Prostate gland (tissue), 2 donors: ENCODE data around the gene ATG2A. TPM values are rescaled to one million over a fixed set of nuclear protein-coding genes. Genes with fewer than 3 reads are reported as not detected.
A peak's percentile ranks its signal among the peaks of the same experiment; 100 is the strongest.

Source experiments
- DNase-seq: peaks from one replicate; pipeline ENCODE4 v3.0.0-alpha.2; 2019; ENCODE audit warnings: low spot score
- H3K27ac ChIP-seq, 2 donors: fragments of 200-600 bp; sonication (generic); 2 replicates each; pipeline ENCODE4 v1.5.1; 2017 to 2019
- H3K27me3 ChIP-seq: fragments of 200-600 bp; sonication (generic); replicated peaks from 2 replicates; pipeline ENCODE4 v1.5.1; 2019; ENCODE audit not compliant: insufficient read depth
- H3K36me3 ChIP-seq, 2 donors: fragments of 200-600 bp; sonication (generic); 1 replicate in 1 of 2; 2 replicates in 1 of 2; pipeline versions ENCODE4 v1.5.1 to v1.8.1; 2017 to 2019
- H3K4me1 ChIP-seq: fragments of 200-600 bp; sonication (generic); replicated peaks from 2 replicates; pipeline ENCODE4 v1.5.1; 2019
- H3K4me3 ChIP-seq, 2 donors: fragments of 200-600 bp; sonication (generic); 2 replicates each; pipeline ENCODE4 v1.5.1; 2017 to 2019
- H3K9me3 ChIP-seq: fragments of 200-600 bp; sonication (generic); 2 replicates; pipeline ENCODE4 v1.5.1; 2017
- POLR2A ChIP-seq: fragments of 450-650 bp; IDR thresholded peaks from one replicate; pipeline ENCODE4 v1.6.1; 2016; ENCODE audit warnings: antibody characterized with exemption, mild to moderate bottlenecking
- POLR2AphosphoS5 ChIP-seq: sonication (generic); formaldehyde crosslinking; IDR thresholded peaks from one replicate; pipeline ENCODE4 v1.6.1; 2017; ENCODE audit warnings: antibody characterized with exemption
- WGBS: methylation state at CpG from one replicate; pipeline ENCODE4 v1.1.5; 2018; 5-methylcytosine and 5-hydroxymethylcytosine counted together
- intact Hi-C: fragments of 100-400 bp; cut with DNase I; formaldehyde crosslinking; loops from one replicate; pipeline ENCODE4 v1.14.2; 2022
- total RNA-seq, 2 donors: library from RNA; depleted of rRNA; stranded (reverse); fragments of >200 nt; gene quantifications; one replicate each; pipeline ENCODE4 v1.1.0, GENCODE V29; 2016
- TF ChIP-seq, protein P1 (sequence below), 4 experiments: fragments of 200-600 bp in 2 of 4; fragments of 450-650 bp in 2 of 4; sonication (generic) in 2 of 4; IDR thresholded peaks; 1 replicate in 3 of 4; 2 replicates in 1 of 4; pipeline ENCODE4 v1.5.1; 2016 to 2019; ENCODE audit warnings: antibody characterized with exemption in 4 of 4, mild to moderate bottlenecking in 2 of 4, moderate library complexity in 2 of 4

Gene ATG2A
- total RNA-seq, 2 donors from 2014 or later: 38.4 to 66.1 TPM

DNA sequence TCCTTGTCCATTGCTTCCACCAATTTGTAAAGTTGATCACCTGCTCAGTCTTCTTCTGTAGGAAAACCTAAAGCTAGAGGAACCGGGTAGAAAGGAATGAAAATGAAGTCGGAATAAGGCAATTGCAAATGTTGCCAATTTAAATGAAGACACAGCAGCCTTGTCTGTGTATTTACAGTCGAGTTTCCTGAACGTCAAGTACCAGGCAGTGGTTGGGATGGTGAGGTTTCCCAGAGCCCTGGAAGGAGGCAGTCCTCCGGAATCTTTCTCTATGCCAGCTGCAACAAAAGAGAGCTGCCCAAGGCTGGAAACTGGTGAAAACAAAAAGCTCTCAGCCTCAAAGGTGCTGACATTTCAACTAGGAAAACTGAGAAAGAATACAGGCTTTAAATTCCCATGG lies 37.2 kb upstream of the ATG2A start:
- Histone ChIP-seq H3K4me1 (no peaks in the 10 kb centered on the region), H3K27ac (no peak overlapping the region), H3K4me3 (no peak overlapping the region), H3K27me3 (no peaks in the 10 kb centered on the region), H3K9me3 (no peaks in the 10 kb centered on the region), H3K36me3 (no peaks in the 10 kb centered on the region)
- TF ChIP-seq POLR2A (no peak), POLR2AphosphoS5 (no peak)
- TF ChIP-seq, protein P1, sequence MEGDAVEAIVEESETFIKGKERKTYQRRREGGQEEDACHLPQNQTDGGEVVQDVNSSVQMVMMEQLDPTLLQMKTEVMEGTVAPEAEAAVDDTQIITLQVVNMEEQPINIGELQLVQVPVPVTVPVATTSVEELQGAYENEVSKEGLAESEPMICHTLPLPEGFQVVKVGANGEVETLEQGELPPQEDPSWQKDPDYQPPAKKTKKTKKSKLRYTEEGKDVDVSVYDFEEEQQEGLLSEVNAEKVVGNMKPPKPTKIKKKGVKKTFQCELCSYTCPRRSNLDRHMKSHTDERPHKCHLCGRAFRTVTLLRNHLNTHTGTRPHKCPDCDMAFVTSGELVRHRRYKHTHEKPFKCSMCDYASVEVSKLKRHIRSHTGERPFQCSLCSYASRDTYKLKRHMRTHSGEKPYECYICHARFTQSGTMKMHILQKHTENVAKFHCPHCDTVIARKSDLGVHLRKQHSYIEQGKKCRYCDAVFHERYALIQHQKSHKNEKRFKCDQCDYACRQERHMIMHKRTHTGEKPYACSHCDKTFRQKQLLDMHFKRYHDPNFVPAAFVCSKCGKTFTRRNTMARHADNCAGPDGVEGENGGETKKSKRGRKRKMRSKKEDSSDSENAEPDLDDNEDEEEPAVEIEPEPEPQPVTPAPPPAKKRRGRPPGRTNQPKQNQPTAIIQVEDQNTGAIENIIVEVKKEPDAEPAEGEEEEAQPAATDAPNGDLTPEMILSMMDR (IDR thresholded peaks at IDR 0.05): no peak
- intact Hi-C loops: no loop called here
- 41% methylated on average over 5 of the region's 5 CpGs for WGBS
- DNase-seq: no peak

DNA sequence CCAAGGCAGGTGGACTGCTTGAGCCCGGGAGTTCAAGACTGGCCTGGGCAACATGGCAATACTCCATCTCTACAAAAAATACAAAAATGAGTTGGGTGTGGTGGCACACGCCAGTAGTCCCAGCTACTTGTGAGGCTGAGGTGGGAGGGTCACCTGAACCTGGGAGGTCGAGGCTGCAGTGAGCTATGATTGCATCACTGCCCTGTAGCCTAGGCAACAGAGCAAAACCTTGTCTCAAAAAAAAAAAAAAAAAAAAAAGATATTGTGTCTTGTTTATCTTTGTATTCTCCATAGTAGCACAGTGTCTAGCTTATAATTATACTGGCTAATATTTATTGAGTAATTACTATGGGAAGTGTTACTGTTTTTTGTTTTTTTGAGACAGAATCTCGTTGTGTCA lies 34.5 kb upstream of the ATG2A start:
- 71% methylated on average over 4 of the region's 4 CpGs for WGBS

DNA sequence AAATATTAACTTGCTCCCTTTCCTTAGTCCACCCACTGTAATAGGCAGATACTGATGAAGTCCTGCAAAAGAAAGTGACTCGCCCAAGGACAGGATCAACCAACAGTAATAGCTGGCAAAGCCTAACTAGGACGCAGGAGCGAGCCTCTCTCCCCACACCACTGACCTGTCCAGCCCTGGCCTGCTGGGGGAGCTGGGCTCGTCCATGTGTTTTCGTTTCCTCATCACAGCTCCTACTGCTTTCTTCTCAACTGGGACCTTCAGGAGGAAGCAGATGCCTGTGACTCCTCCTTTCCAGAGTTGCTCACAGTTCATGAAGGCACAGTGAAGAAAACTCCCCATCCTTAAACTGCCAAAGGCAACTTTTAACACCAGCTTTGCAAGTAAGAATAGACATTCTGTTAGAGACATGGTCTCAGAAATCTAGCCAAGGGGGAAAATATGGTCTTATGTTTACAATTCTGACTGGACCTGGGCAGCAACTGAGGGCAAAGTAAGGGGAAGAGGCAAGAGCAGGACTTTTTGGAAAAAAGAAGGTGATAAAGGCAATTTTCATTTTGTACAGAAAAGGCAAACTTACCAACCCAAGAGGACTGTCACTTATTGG lies 30.3 kb upstream of the ATG2A start:
- intact Hi-C loops: no loop called here
- Histone ChIP-seq H3K4me3 (no peak overlapping the region), H3K36me3 (no peaks in the 10 kb centered on the region), H3K9me3 (no peaks in the 10 kb centered on the region), H3K27ac (no peak overlapping the region), H3K4me1 (no peaks in the 10 kb centered on the region), H3K27me3 (no peaks in the 10 kb centered on the region)
- 54% methylated on average over 5 of the region's 5 CpGs for WGBS
- DNase-seq: no peak
- TF ChIP-seq, protein P1 (IDR thresholded peaks at IDR 0.05): no peak
- TF ChIP-seq POLR2A (no peak), POLR2AphosphoS5 (no peak)

More for the DNA sequence above, 34.5 kb upstream of the ATG2A start:
- TF ChIP-seq POLR2A (no peak), POLR2AphosphoS5 (no peak)
- Histone ChIP-seq H3K9me3 (no peaks in the 10 kb centered on the region), H3K27ac (no peak overlapping the region), H3K36me3 (no peaks in the 10 kb centered on the region), H3K4me3 (no peak overlapping the region), H3K4me1 (no peaks in the 10 kb centered on the region), H3K27me3 (no peaks in the 10 kb centered on the region)
- no peak for DNase-seq
- intact Hi-C loops: no loop called here

DNA sequence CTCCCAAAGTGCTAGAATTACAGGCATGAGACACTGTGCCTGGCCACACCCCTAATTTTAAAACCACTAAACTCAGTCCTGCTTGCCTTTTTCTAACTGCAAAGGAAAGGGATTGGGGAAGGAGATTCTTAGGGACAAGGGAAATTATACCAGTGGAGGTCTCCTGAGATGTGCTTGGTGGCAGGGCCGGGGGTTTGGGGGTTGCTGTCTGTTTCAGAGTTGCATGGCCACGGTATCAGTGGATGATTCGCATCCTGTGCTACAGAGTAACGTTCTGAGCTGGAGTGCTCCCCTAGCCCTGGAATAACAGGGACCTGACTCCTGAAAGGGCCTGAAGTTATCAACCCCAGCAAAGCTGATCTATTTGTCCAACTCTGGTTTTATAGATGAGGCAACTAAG lies 19.5 kb upstream of the ATG2A start:
- TF ChIP-seq, protein P1 (IDR thresholded peaks at IDR 0.05): no peak
- TF ChIP-seq POLR2A: no peak
- TF ChIP-seq POLR2AphosphoS5: no peak
- H3K4me1 ChIP-seq: no peaks in the 10 kb centered on the region
- DNase-seq: no peak
- H3K27me3 ChIP-seq: no peaks in the 10 kb centered on the region
- H3K9me3 ChIP-seq: no peaks in the 10 kb centered on the region
- 87% methylated on average over 4 of the region's 4 CpGs for WGBS
- intact Hi-C loops: no loop called here
- no peak overlapping the region for H3K27ac ChIP-seq
- peaks cover 0 to under 1% of the 10 kb centered on the region in 2 donors for H3K36me3 ChIP-seq
- no peak overlapping the region for H3K4me3 ChIP-seq

DNA sequence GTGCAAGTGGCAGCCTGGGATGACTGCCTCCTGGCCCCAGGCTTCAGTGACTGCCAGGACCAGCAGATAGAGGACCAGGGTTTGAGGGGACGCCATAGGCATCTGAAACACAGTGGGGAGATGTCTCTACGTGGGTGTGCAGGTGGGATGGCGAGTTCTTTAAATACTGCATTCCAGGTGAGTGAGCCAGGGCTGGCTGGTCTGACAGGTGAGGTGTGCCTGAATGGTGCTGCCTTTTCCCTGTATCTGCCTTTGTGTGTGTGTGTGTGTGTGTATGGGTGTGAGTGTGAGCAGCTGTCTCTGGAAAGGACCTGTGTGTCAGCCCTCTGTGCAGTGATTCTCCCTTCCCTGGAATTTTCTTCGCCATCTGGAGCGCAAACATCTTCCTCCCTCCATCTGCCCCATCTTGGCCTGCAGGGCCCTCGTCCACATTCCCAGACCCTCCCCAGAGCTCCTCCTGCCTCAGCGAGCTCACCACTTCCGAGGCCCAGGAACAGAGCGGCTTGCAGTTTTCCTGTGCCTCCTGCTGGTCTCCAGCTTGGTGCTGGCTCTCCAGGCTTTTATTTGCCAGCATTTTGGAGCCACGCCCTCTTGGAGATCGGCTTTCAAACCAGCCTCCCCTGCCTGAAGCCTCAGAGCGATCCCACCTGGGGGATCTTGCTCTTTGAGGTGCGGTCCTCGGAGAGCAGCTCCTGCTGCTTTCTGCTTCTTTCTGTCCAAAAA lies 18.5 kb upstream of the ATG2A start, which contains the start of gene GPHA2:
Gene GPHA2 (minus strand): TSS at position 535 of the 723 bp plus-strand sequence. CDS start 433 bp downstream, at position 102.
- TF ChIP-seq, protein P1 (IDR thresholded peaks at IDR 0.05): no peak
- TF ChIP-seq POLR2A (no peak), POLR2AphosphoS5 (peak; percentile 13)
- peaks cover 0 to 8% of the 10 kb centered on the region in 2 donors for H3K36me3 ChIP-seq
- H3K27ac ChIP-seq: no peak within 1 kb of the TSS
- intact Hi-C loops: no loop called here
- H3K4me3 ChIP-seq: no peak within 1 kb of the TSS
- H3K27me3 ChIP-seq: no peaks in the 10 kb centered on the region
- no peaks in the 10 kb centered on the region for H3K9me3 ChIP-seq
- no peak for DNase-seq
- WGBS: 34% methylated on average over 14 of the region's 14 CpGs
- H3K4me1 ChIP-seq: no peaks in the 10 kb centered on the region
